SK-N-MC (cell line): ENCODE measurements around the gene GLMN.

Experiments
- DNase-seq: peaks from one replicate; pipeline ENCODE4 v3.0.0-alpha.2; 2011; ENCODE audit warnings: low read depth, low spot score
- H3K27ac ChIP-seq: fragments of 200-600 bp; sonication (generic); 2 replicates; pipeline ENCODE4 v1.5.1; 2016; ENCODE audit warnings: mixed run types
- H3K36me3 ChIP-seq: fragments of 200-600 bp; sonication (generic); 2 replicates; pipeline ENCODE4 v1.6.1; 2017; ENCODE audit warnings: antibody characterized with exemption, low read length, mixed read lengths; ENCODE audit not compliant: insufficient read depth
- H3K4me3 ChIP-seq: fragments of 200-600 bp; sonication (generic); 2 replicates; pipeline ENCODE4 v1.5.1; 2016
- H3K9ac ChIP-seq: fragments of 200-600 bp; sonication (generic); 2 replicates; pipeline ENCODE4 v1.8.0; 2017; ENCODE audit warnings: mixed run types, mixed read lengths; ENCODE audit not compliant: insufficient read length
- H3K9me3 ChIP-seq: fragments of 200-600 bp; sonication (generic); 2 replicates; pipeline ENCODE4 v1.6.1; 2017; ENCODE audit warnings: low read depth, mild to moderate bottlenecking, antibody characterized with exemption, low read length, moderate library complexity, mixed read lengths
- EZH2 ChIP-seq: fragments of 200-600 bp; sonication (generic); IDR thresholded peaks from one replicate; pipeline ENCODE4 v1.6.1; 2017; ENCODE audit warnings: antibody characterized with exemption
- FOXP2 ChIP-seq: optimal IDR thresholded peaks from 2 replicates; pipeline ENCODE3; 2011; ENCODE audit warnings: mild to moderate bottlenecking, moderate library complexity; ENCODE audit not compliant: insufficient read depth; ENCODE audit errors: extremely low read length, control extremely low read depth
- POLR2AphosphoS5 ChIP-seq: IDR thresholded peaks from 2 replicates; pipeline ENCODE4 v1.6.1; 2012; ENCODE audit warnings: mild to moderate bottlenecking, low read depth, low read length, borderline replicate concordance

Gene GLMN

GRCh38 chr1:92228401-92228800, 70.4 kb downstream of the GLMN start:
- Histone ChIP-seq H3K9me3 (no peaks in the 10 kb centered on the region), H3K36me3 (no peaks in the 10 kb centered on the region)

DNA sequence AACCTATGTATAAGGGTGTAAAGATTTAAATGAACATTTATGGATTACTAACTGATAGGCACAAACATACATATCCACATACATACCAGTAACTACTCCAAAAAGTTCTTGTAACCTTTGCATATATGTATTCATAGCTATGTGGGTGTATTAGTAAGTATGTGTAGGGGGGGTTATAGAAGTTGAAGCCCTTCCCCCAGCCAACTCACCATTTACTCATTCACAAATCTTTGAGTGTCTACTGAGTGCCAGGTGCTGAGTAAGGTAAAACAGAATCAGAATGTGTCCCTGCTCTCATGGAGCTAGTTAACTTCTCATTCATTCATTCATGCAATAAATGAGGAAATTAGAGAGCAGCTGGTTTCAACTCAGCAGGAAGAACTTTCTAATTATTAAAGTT, 79.8 kb downstream of the GLMN start:
- TF ChIP-seq FOXP2 (no peak), EZH2 (no peak), POLR2AphosphoS5 (no peak)
- no peaks in the 10 kb centered on the region for H3K36me3 ChIP-seq
- H3K9me3 ChIP-seq: no peaks in the 10 kb centered on the region
- H3K9ac ChIP-seq: no peak overlapping the region
- no peak for DNase-seq
- no peak overlapping the region for H3K4me3 ChIP-seq
- H3K27ac ChIP-seq: no peak overlapping the region

More at GRCh38 chr1:92228401-92228800, 70.4 kb downstream of the GLMN start:
- no peak overlapping the region for H3K27ac ChIP-seq
- TF ChIP-seq EZH2 (no peak), POLR2AphosphoS5 (no peak), FOXP2 (no peak)
- H3K4me3 ChIP-seq: no peak overlapping the region
- H3K9ac ChIP-seq: no peak overlapping the region
- DNase-seq: no peak

DNA sequence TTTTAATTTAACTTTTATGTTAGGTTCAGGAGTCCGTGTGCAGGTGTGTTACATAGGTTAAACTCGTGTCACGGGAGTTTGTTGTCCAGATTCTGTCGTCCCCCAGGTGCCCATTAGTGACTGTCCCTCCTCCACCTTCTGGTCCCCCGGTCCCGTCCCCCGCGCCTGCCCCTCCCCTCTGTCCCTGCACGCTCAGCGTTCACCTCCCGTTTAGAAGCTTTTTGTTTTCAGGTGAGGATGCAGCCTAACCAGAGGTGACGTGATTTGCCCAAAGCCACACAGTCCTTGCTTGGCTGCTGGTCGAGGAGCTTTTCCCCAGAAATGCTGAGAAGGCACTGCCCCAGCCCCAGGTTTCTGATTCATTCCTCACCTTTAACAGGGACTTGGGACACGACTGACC, 80.2 kb downstream of the GLMN start:
- no peak overlapping the region for H3K27ac ChIP-seq
- no peak overlapping the region for H3K4me3 ChIP-seq
- TF ChIP-seq FOXP2: no peak
- no peak for TF ChIP-seq EZH2
- no peak for TF ChIP-seq POLR2AphosphoS5
- H3K36me3 ChIP-seq: no peaks in the 10 kb centered on the region
- DNase-seq: no peak
- no peaks in the 10 kb centered on the region for H3K9me3 ChIP-seq
- no peak overlapping the region for H3K9ac ChIP-seq

DNA sequence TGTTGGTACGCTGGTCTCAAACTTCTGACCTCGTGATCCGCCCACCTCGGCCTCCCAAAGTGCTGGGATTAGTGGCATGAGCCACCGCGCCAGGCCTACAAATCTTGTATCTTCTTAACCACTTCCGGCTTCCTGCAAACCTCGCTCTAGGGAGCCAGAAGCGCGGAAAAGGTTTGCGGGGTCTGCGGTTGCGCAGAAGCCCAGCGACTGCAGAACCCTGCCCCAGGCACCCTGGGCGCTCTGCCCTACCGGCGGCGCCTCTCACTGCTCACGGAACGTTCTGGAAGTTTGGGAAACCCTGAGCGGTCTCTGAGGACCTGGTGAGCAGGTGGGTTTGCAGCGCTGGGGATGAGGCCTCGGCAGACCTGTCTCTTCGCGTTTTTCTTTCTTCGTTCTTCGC, 81.1 kb downstream of the GLMN start, which contains the start of gene C1orf146:
Gene C1orf146 (plus strand): TSS at position 195 of the 400 bp plus-strand sequence. CDS start 13,506 bp downstream, outside the sequence.
- TF ChIP-seq POLR2AphosphoS5 (no peak), FOXP2 (no peak), EZH2 (no peak)

DNA sequence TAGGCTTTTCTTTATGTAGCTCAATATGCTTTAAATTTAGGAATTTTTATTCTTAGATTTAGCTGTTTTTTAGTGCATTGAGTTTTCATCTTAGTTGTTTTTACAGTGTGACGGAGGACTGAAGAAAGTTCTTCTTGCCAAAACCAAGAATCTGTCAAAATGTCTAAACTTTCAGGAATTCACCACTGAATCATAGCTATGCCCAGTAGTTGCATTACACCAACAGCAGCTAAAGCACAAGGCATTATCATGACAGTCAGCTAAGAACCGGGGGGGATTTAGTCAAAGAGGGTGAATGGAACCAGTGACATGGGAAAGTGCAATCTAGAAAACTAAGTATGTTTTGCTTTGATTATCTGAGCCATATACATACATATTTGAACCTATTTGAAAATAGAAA, 87.6 kb downstream of the GLMN start:
- H3K27ac ChIP-seq: no peak overlapping the region
- no peaks in the 10 kb centered on the region for H3K36me3 ChIP-seq
- H3K9ac ChIP-seq: no peak overlapping the region
- no peak overlapping the region for H3K4me3 ChIP-seq
- peaks cover 2% of the 10 kb centered on the region; the same call in 1 of the 2 replicates for H3K9me3 ChIP-seq
- no peak for DNase-seq
- TF ChIP-seq FOXP2 (no peak), POLR2AphosphoS5 (no peak), EZH2 (no peak)

More for the DNA sequence above, 81.1 kb downstream of the GLMN start, which contains the start of gene C1orf146:
- H3K4me3 ChIP-seq: no peak within 1 kb of the TSS
- DNase-seq: no peak
- no peaks in the 10 kb centered on the region for H3K36me3 ChIP-seq
- H3K27ac ChIP-seq: no peak within 1 kb of the TSS
- no peak within 1 kb of the TSS for H3K9ac ChIP-seq
- no peaks in the 10 kb centered on the region for H3K9me3 ChIP-seq

- no peak overlapping the region for H3K9ac ChIP-seq
- TF ChIP-seq FOXP2 (no peak), POLR2AphosphoS5 (no peak), EZH2 (no peak)
- peaks cover 3% of the 10 kb centered on the region; the same call in 1 of the 2 replicates for H3K9me3 ChIP-seq
- H3K4me3 ChIP-seq: no peak overlapping the region
- H3K36me3 ChIP-seq: no peaks in the 10 kb centered on the region
- no peak for DNase-seq
- H3K27ac ChIP-seq: no peak overlapping the region
Observed at GRCh38 chr1:92210701-92211100, 88.1 kb downstream of the GLMN start.

DNA sequence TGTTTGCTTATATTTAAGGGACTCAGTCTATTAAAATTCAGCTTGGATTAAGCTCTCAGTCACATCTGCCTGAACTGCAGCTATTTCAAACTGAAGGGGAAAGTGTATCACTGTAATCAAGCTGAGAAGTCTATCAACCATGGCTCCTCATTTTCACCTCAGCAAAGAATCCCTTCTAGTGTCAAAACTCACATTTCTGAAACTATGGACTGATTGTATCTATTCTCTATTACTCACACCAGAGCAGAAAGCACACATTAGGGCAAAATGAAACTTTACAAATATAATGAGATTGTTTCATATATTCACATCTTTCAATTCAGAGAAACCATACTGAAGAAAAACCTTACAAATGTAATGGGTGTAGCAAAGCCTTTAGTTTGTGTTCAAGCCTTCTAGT, 95.7 kb downstream of the GLMN start:
- no peaks in the 10 kb centered on the region for H3K36me3 ChIP-seq
- no peak overlapping the region for H3K4me3 ChIP-seq
- no peak overlapping the region for H3K9ac ChIP-seq
- peaks cover 3% of the 10 kb centered on the region; the same call in 1 of the 2 replicates for H3K9me3 ChIP-seq
- H3K27ac ChIP-seq: no peak overlapping the region
- no peak for DNase-seq
- no peak for TF ChIP-seq POLR2AphosphoS5
- TF ChIP-seq EZH2: no peak
- TF ChIP-seq FOXP2: no peak

GRCh38 chr1:92201973-92202372, 96.8 kb downstream of the GLMN start:
- H3K9ac ChIP-seq: no peak overlapping the region
- peak; percentile 35 for DNase-seq
- H3K4me3 ChIP-seq: no peak overlapping the region
- H3K9me3 ChIP-seq: peaks cover 3% of the 10 kb centered on the region; the same call in 1 of the 2 replicates
- TF ChIP-seq EZH2: no peak
- TF ChIP-seq FOXP2: no peak
- no peak for TF ChIP-seq POLR2AphosphoS5
- no peak overlapping the region for H3K27ac ChIP-seq
- no peaks in the 10 kb centered on the region for H3K36me3 ChIP-seq
